GM18858 (cell line): Measurements from ENCODE around the gene PGM5.
A peak's percentile ranks its signal among the peaks of the same experiment; 100 is the strongest.

Experiments used
- ATAC-seq: cut with Tn5 transposase; IDR thresholded peaks from one replicate; pipeline ENCODE4 v1.9.1; 2021; ENCODE audit not compliant: unreplicated experiment

PGM5 gene

DNA sequence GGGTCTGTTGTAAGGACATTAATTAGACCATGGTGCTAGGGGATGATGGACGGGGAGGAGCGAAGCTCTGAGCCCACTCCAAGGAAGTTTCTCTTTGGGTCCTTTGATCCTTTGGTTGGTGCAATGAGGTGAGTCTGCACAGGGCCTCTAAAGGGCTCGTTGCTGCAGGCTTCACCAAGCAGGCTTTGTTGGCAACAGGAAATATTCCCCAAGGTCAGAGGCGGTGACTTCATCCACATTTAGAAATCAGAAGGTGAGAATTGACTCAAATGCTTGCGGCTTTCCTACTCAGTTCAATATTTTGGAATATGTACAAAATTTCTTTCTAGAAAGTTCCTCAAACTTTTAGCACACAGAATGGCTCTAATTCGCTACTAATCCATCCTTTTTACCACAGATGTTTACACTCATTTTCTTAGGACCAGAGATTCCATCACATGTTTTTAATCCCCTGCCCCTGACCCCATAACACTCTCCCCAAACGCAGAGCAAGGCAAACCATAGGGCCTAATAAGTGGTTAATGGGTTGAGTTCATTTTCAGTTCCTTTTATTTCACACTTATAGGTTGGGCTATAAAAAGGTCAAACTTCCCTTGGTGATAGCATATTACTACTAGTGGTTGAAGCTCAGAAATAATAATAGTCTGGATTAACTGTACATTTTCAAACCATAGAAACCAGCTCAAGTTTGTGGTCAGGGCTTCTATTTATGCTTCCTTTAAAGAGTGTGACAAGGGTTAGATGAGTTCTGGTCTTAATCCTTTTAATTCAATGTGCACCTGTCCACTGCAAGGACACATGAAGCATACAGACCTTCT is 221.6 kb downstream of the PGM5 start:
- ATAC-seq: peak; percentile 90
